Stimulated activated CD8-positive, alpha-beta memory T cell treated with anti-CD3 and anti-CD28 coated beads, Interleukin-15, amount 100 ng/mL, for 24 hours (primary cell): ENCODE measurements around the gene ANKS4B.
"Not testable (repeated sequence)": the region's sequence is repeated elsewhere in the genome, so short reads cannot be mapped to it uniquely, and the experiment has no call there.

ENCODE experiments used
- DNase-seq: peaks from one replicate; pipeline ENCODE4 v3.0.0-alpha.2; 2020; ENCODE audit warnings: low read depth

The ANKS4B gene

GRCh38 chr16:21233521-21234150 is at the start of gene ANKS4B:
ANKS4B (plus strand) TSS chr16:21233699; CDS start chr16:21233738, 39 bp downstream.
- no peak for DNase-seq

- DNase-seq = no peak
Observed at GRCh38 chr16:21183995-21184394, 49.5 kb upstream of the ANKS4B start.

GRCh38 chr16:21184834-21185233 is 48.7 kb upstream of the ANKS4B start:
- DNase-seq = no peak

GRCh38 chr16:21185659-21186325 is 47.7 kb upstream of the ANKS4B start:
- no peak for DNase-seq

- DNase-seq = no peak
Observed at GRCh38 chr16:21186326-21186691, 47.2 kb upstream of the ANKS4B start.

- no peak for DNase-seq
Observed at GRCh38 chr16:21189311-21189710, 44.2 kb upstream of the ANKS4B start.

GRCh38 chr16:21190013-21190412 is 43.5 kb upstream of the ANKS4B start:
- DNase-seq = no peak

GRCh38 chr16:21190599-21190998 is 42.9 kb upstream of the ANKS4B start:
- no peak for DNase-seq

- DNase-seq = no peak
Observed at GRCh38 chr16:21192991-21193390, 40.5 kb upstream of the ANKS4B start.

- DNase-seq = no peak
Observed at GRCh38 chr16:21194771-21195301, 38.7 kb upstream of the ANKS4B start.

GRCh38 chr16:21195330-21195729 is 38.2 kb upstream of the ANKS4B start:
- DNase-seq = not testable (repeated sequence)

- no peak for DNase-seq
Observed at GRCh38 chr16:21197112-21197511, 36.4 kb upstream of the ANKS4B start.

GRCh38 chr16:21197621-21198020 is 35.9 kb upstream of the ANKS4B start:
- DNase-seq = no peak

- no peak for DNase-seq
Observed at GRCh38 chr16:21199607-21200218, 33.8 kb upstream of the ANKS4B start.

- DNase-seq = no peak
Observed at GRCh38 chr16:21203155-21203797, 30.2 kb upstream of the ANKS4B start.

GRCh38 chr16:21205303-21205702 is 28.2 kb upstream of the ANKS4B start:
- DNase-seq = no peak

GRCh38 chr16:21206550-21206949 is 26.9 kb upstream of the ANKS4B start:
- no peak for DNase-seq

GRCh38 chr16:21208446-21209230 is 24.9 kb upstream of the ANKS4B start:
- no peak for DNase-seq

- no peak for DNase-seq
Observed at GRCh38 chr16:21211486-21211885, 22.0 kb upstream of the ANKS4B start, which contains the start of gene ZP2. ZP2 (minus strand) TSS chr16:21211574; CDS start chr16:21211547, 27 bp downstream.

GRCh38 chr16:21214086-21214485 is 19.4 kb upstream of the ANKS4B start:
- no peak for DNase-seq

GRCh38 chr16:21217121-21217520 is 16.4 kb upstream of the ANKS4B start:
- DNase-seq = no peak

GRCh38 chr16:21218153-21218552 is 15.3 kb upstream of the ANKS4B start:
- no peak for DNase-seq
